Kidney tubule cell (primary cell): ENCODE data around the gene ARHGAP45.
"Not testable (repeated sequence)": the region's sequence is repeated elsewhere in the genome, so short reads cannot be mapped to it uniquely, and the experiment has no call there.

Experiments
- DNase-seq: peaks from one replicate; pipeline ENCODE4 v3.0.0-alpha.2; 2018; ENCODE audit warnings: low spot score

The ARHGAP45 gene, protein sequence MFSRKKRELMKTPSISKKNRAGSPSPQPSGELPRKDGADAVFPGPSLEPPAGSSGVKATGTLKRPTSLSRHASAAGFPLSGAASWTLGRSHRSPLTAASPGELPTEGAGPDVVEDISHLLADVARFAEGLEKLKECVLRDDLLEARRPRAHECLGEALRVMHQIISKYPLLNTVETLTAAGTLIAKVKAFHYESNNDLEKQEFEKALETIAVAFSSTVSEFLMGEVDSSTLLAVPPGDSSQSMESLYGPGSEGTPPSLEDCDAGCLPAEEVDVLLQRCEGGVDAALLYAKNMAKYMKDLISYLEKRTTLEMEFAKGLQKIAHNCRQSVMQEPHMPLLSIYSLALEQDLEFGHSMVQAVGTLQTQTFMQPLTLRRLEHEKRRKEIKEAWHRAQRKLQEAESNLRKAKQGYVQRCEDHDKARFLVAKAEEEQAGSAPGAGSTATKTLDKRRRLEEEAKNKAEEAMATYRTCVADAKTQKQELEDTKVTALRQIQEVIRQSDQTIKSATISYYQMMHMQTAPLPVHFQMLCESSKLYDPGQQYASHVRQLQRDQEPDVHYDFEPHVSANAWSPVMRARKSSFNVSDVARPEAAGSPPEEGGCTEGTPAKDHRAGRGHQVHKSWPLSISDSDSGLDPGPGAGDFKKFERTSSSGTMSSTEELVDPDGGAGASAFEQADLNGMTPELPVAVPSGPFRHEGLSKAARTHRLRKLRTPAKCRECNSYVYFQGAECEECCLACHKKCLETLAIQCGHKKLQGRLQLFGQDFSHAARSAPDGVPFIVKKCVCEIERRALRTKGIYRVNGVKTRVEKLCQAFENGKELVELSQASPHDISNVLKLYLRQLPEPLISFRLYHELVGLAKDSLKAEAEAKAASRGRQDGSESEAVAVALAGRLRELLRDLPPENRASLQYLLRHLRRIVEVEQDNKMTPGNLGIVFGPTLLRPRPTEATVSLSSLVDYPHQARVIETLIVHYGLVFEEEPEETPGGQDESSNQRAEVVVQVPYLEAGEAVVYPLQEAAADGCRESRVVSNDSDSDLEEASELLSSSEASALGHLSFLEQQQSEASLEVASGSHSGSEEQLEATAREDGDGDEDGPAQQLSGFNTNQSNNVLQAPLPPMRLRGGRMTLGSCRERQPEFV

DNA sequence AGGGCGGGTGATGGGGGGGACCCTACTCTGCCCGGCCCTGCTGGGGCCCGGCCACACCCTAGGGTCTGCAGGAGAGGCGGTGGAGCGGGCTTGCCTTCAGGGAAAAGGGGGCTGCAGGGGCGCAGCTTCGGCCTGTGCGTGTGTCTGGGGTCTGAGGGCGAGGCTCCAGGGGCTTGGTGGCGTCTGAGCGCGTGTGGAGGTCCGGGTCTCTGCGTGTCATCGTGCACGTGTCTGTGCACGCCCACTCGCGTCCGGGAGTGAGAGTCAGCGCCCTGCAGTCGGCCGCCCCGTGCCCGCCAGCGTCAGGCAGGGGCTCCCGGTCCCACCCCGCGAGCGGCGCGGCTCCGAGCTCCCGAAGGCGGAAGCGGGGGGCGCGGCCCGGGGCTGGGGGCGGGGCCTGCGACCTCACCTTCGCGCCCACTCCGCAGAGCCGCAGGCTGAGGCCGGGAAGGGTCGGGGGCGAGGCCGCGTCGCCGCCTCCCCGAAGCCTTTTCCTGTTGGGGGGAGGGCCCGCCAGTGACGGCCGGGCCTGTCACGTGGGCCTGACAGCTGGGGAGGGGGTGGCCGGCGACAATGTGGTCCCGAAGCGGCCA is at the start of gene ARHGAP45:
TSS of gene ARHGAP45 (plus strand) at position 420 of the 593 bp plus-strand sequence. CDS start 239 bp downstream, outside the sequence.
- DNase-seq, result no peak

DNA sequence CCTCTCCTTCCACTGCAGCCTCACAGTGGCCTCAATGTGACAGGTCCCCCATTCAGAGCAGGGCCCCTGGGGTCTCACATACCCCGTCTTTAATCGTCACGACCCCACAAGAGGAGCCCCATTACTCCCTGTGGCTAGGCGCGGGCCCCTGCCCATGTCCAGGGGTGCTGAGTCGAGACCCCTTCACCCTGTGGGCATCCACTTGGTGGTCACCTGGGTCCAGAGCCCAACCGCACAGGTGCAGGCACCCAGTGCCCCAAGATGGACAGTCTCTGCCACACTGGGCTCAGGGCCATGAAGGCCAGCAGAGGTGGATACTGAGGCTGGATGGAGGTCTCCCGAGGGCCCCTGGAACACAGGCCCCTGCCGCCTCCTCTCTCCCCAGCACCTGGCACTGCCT is 49.1 kb upstream of the ARHGAP45 start:
- DNase-seq, result no peak

DNA sequence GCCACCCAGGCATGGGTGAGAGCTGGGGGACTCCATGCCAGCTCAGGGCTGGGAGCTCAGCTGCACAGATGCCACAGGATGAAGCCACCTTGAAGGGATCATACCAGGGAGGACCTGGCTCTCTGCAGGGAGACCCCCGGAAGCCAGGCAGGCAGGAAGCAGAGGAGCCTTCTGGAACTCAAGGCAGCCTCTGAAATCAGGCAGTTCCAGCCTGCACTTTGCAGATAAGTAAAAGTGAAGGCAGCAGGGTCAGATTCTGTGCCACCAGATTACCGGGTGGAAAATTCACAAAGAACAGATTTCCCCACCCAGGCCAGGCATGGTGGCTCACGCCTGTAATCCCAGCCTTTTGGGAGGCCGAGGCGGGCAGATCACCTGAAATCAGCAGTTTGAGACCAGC is 48.6 kb upstream of the ARHGAP45 start:
- DNase-seq, result no peak

DNA sequence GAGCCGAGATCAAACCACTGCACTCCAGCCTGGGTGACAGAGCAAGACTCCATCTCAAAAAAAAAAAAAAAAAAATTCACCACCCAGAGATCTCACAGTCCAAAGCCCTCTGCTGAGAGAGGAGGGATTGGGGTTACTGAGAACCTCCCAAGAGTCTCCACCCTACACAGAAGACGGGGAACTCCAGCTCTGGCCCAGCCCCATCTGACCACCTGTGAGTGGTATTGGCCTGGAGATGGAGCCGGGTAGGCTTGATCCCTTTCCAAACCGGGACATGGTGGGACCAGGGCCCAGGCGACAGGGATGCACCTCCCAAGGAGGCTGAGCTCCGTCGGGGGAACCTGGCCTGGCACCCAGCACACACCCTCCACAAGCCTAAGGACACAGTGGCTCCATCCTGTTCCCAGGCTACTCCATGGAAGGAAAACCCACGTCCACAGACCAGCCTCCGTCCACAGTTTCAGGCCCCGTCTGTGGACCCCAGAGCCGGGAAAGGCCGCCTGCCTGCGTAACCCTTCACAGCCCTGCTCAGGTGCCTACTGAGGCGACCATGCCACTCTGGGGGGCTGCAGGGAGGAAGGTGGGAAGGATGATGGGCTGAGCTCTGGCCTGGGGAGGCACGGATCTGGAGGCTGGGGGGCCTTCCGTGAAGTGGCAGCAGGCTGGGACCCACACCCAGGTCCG is 47.9 kb upstream of the ARHGAP45 start:
- DNase-seq, result no peak

DNA sequence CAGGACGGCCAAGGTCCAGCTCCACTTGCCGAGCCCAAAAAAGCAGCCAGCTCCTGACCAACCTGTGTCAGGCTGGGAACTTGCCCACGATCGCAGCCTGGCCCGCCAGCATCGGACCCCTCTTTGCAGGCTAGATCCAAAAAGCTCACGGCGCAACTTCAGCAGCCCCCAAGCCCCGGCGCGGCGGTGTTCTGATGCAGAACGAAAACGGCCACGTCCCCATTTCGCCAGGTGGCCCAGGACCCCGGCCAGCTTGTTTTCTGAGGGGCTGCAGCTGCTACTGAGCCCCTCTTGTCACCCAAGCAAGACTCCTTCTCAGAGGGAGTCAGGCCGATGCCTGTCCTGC is 47.4 kb upstream of the ARHGAP45 start:
- DNase-seq, result no peak

DNA sequence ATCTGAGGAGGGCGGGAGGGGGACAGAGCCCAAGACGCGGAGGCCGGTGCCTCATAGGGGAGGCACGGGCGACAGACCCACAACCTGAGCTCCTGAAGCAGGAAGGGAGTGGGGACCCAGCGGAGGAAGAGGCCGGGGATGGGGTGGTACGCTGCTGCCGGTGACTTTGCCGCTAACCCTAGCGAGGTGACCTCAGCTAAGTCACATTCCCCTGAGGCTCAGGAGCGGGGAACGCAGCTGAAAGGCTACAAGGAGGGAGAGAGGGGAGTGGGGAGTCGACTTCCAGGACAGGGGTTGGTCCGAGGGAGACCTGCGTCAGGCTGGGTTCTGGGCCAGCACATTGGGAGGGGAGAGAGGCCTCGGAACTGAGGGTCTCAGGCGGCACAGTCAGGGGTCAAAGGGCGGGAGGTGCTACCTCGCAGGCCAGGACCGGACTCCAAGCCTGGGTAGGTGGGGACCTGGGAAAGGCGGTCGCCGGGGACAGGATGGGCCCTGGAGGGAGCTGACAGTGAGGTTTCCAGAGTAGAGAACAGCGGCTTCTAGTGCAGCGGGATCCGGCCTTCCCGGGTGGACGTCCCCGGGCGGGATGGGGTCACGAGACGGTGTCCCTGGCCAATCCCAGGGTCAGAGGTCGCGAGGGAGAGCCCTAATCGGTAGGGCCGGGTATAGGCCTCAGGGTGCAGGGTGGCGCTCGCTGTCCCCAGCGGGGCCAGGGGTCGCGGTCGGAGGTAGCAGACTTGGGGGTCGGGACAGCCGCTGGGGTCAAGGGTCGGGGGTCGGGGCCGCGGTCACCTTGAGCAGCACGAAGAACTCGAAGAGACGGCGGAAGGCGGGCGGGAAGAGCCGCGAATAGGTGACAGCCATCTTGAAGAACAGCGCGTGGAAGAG is 46.7 kb upstream of the ARHGAP45 start:
- DNase-seq, result peak; percentile 32

DNA sequence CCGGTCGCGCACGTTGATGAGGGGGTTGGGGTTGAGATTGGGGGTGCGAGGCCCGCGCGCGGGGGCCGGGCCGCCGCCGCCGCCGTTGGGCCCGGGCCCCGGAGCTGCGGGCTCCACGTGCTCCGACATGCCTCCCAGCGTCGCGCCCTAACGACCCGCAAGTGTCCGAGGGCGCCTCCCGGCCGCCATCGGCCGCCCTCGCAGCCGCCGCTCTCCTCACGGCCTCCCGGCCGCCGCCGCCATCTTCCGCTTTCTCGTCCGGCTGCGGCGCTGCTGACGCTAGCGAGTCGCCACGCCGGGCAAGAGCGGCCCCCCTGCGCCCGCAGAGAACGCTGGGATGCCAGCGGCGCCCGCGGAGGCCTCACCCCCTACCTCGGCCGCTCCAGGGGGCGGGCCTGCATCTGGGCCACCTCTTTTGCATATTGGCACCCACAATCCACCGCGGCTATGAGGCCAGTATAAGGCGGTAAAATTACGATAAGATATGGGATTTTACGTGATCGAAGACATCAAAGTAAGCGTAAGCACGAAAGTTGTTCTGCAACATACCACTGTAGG is 46.0 kb upstream of the ARHGAP45 start, which contains the start of gene TMEM259:
TSS of gene TMEM259 (minus strand) at position 256 of the 558 bp plus-strand sequence. CDS start at position 129, 127 bp downstream.
- peak; percentile 98 for DNase-seq

DNA sequence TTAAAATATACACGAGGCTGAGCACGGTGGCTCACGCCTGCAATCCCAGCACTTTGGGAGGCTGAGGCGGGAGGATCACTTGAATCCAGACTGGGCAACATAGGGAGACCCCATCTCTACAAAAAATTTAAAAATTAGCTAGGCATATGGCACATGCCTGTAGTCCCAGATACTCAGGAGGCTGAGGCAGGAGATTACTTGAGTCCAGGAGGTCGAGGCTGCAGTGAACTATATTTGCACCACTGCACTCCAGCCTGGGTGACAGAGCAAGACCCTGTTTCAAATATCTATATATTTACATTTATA is 43.1 kb upstream of the ARHGAP45 start:
- not testable (repeated sequence) for DNase-seq

DNA sequence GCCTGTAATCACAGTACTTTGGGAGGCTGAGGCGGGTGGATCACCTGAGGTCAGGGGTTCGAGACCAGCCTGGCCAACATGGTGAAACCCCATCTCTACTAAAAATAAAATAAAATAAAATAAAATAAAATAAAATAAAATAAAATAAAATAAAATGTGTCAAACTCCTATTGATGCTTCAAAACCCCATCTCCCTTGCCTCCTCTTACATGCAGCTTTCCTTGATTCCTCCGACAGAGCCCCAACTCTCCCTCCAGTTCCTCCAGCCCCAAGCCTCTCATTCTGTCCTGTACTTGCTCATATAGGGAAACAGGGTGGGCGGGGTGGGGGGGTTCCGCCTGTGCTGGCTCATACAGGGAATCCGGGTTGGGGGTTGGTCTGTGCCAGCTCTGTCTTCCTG is 41.9 kb upstream of the ARHGAP45 start:
- DNase-seq, result not testable (repeated sequence)

DNA sequence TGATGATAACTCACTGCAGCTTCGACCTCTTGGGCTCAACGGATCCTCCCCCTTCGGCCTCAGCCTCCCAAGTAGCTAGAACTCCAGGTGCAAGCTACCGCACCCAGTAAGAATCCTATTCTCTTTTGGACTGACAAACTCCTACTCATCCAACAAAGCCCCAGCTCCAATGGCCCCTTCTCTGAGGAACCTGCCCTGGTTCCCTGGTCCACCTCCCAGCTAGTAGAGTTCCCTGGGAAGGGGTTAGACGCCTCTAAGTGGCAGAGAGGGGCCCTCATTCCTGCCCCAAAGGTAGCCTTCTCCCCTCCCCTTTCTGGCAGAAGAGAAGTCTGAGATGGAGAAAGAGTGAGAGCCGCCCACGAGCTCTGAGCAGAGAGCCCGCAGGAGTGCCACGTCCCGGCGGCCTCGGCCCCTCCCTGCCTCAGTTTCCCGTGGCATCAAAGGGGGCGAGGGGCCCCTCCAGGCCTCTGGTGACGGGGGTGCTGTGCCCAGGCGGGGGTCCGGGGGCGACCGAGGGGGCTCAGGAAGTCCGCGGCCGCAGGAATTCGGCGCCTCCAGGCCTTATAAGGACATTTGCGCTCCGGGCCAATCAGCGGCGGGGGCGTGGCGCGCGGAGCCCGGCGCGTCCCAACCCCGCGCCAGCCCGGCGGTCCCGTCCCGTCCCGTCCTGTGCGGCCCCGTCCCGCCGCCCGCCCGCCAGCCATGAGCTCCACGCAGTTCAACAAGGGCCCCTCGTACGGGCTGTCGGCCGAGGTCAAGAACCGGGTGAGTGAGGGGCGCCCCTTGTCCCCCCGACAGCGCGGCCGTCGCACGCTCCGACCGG is 40.8 kb upstream of the ARHGAP45 start, which contains the start of gene CNN2:
TSS of gene CNN2 (plus strand) at position 649 of the 823 bp plus-strand sequence. CDS start at position 703, 54 bp downstream.
- DNase-seq, result peak; percentile 80

DNA sequence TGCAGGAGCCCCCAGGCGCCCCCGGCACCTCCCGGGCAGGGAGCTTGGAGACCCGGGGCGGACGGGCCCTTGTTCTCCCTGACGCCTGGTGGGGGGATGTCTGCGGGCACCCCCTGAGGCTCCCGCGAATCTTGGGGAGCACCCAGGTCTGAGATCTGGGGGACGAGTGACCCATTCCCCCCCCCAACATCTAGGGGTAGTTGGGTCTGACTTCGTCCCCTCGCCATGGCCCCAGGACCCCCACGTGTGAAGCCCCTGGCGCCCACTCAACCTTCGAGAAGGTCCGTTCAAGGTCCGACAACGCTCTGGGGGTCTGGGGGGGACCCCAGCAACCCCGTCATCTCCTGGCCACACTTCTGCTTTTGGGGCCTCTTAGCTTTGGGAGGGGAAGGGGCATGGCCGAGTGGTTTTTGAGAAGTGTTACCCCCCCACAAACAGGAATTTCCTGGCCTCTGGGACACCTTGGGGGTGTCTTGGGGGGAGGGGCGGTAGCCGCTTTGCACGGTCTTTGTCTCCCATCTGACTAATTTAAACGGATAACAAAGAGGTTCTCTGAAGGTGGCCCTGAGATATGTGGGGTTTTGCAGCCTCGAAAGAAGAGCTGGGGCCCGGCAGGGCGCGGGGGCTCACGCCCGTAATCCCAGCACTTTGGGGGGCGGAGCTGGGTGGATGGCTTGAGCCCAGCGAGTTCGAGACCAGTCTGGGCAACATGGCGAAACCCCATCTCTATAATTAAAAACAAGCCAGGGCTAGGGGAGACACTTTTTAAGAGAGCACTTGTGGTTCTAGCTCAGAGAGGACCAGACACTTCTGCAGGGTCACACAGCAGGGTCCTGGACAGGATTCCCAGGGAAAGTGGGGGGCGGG is 40.0 kb upstream of the ARHGAP45 start:
- peak; percentile 29 for DNase-seq

DNA sequence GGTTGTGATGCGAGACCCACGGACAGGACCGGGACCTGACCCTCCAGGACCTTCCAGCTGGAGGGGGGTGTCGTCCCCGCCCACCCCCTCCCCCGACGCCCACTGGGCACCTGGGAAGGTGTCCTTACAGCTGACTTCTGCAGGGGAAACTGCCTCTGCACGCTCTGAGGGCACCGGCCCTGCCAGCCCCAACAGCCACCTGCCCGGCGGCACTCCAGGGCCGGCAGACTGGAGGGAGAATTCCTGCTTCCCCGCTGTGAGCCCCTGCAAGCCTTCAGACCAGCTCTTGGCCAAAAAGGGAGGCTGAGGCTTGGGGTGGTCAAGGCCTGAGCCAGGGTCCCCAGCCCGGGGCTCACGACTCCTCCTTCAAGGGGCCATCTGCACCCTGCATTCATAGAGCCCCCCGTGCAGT is 39.3 kb upstream of the ARHGAP45 start:
- peak; percentile 26 for DNase-seq

DNA sequence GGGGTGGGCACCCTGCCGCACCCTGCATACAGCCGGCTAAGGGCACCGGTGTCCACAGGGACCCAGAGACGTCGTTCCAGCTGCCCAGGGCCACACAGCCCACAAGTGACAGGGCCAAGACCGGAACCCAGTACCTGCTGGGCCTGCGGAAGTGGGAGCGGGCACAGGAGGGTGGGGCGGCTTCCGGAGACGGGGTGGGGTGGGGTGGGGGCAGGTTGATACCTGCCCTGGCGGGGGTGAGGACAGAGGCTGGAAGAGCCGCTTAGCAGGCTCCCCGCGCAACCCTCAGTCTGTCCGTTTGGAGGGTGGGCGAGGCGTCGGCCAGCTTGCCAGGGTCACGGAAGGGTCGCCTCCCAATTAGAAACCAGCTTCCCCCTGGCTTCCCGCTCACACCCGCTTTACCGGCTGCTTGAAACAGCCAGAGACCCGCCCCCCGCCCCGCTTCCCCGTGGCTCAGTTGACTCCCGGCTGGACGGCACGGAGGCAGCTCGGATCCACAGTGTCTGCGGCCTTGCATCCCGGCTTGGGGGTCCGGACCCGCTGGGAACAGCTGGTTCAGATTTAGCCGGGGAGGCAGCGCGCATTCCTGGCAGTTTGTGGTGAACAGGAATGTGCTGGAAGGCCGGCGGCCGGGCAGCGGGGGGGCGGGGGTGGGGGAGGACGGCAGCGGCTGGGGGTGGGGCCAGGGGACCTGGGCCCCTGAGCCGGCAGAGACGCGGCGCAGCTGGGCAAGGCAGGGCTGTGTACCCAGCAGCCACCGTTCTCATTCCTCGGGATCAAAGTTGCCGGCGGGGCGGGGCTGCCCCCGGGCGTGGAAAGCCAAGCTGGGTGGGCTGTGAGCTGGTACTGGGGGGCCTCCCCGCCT is 38.7 kb upstream of the ARHGAP45 start:
- peak; percentile 87 for DNase-seq

DNA sequence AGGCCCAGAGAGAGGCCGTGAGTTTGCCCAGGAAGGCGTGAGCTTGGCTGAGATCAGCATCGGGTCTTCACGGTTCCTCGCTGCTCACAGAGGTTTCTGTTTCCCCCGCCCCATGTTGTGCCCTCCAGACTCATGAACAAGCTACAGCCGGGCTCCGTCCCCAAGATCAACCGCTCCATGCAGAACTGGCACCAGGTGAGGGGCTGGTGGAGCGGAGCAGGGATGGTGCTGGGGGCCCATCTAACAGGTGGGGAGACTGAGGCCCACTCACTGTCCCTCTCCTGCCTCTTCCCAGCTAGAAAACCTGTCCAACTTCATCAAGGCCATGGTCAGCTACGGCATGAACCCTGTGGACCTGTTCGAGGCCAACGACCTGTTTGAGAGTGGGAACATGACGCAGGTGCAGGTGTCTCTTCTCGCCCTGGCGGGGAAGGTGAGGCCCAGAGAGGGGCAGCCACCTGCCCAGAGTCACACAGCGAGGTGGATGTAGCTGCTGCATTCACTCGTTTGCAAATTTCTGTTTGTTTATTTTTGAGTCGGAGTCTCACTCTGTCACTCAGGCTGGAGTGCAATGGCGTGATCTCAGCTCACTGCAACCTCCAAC is 34.6 kb upstream of the ARHGAP45 start:
- no peak for DNase-seq

DNA sequence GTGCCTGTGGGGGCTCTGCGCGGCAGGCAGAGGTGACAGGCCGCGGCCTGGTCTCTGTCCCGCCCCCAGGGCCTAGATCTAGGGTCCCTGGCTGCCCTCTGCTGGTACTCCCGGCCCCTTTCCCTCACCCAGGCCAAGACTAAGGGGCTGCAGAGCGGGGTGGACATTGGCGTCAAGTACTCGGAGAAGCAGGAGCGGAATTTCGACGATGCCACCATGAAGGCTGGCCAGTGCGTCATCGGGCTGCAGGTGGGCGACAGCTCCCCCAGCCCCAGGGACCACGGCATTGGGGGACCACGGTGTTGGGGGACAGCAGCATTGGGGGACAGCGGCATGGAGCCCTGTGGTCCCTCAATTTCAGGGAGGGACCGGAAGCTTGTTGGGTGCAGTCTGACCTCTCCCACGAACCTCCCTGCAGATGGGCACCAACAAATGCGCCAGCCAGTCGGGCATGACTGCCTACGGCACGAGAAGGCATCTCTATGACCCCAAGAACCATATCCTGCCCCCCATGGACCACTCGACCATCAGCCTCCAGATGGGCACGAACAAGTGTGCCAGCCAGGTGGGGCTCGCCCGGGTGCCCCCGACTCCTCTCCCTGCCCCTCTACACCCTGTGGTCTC is 30.9 kb upstream of the ARHGAP45 start:
- no peak for DNase-seq

DNA sequence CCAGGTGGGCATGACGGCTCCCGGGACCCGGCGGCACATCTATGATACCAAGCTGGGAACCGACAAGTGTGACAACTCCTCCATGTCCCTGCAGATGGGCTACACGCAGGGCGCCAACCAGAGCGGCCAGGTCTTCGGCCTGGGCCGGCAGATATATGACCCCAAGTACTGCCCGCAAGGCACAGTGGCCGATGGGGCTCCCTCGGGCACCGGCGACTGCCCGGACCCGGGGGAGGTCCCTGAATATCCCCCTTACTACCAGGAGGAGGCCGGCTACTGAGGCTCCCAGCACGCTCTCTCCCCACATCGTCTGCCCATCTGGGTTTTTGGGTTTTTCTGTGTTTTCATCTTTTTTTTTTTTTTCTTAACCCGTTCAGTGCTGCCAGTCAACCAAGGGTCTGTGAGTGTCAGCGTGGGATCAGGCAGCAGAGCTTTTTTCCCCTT is 29.3 kb upstream of the ARHGAP45 start:
- DNase-seq, result no peak
